Esophagus muscularis mucosa (tissue), 4 donors: Measurements from ENCODE around the gene KANK2. TPM values are rescaled to one million over a fixed set of nuclear protein-coding genes. Genes with fewer than 3 reads are reported as not detected.

Experiments
- DNase-seq: peaks from one replicate; pipeline ENCODE4 v3.0.0-alpha.2; 2017; ENCODE audit errors: extremely low spot score
- H3K27ac ChIP-seq, 4 donors: fragments of 200-600 bp; sonication (generic); replicated peaks in 1 of 4; 1 replicate in 3 of 4; 2 replicates in 1 of 4; pipeline ENCODE4 v1.5.1; 2016 to 2019; ENCODE audit warnings: mild to moderate bottlenecking in 1 of 4
- H3K27me3 ChIP-seq, 4 donors: fragments of 200-600 bp; sonication (generic); one replicate each; pipeline versions ENCODE4 v1.5.1 to v1.6.0; 2016 to 2019
- H3K36me3 ChIP-seq, 4 donors: fragments of 200-600 bp; sonication (generic); one replicate each; pipeline ENCODE4 v1.5.1; 2016 to 2019
- H3K4me1 ChIP-seq, 4 donors: fragments of 200-600 bp; sonication (generic); one replicate each; pipeline ENCODE4 v1.5.1; 2016 to 2019
- H3K4me3 ChIP-seq, 4 donors: fragments of 200-600 bp; sonication (generic); 1 replicate in 2 of 4; 2 replicates in 2 of 4; pipeline ENCODE4 v1.5.1; 2016 to 2019; ENCODE audit warnings: mild to moderate bottlenecking in 4 of 4, moderate library complexity in 1 of 4
- H3K9me3 ChIP-seq, 4 donors: fragments of 200-600 bp; sonication (generic); 1 replicate in 3 of 4; 2 replicates in 1 of 4; pipeline ENCODE4 v1.5.1; 2016 to 2019
- CTCF ChIP-seq, 3 experiments: fragments of 200-600 bp in 2 of 3; fragments of 450-650 bp in 1 of 3; sonication (generic) in 2 of 3; IDR thresholded peaks; one replicate each; pipeline ENCODE4 v1.5.1; 2017 to 2019; ENCODE audit warnings: antibody characterized with exemption in 3 of 3, mild to moderate bottlenecking in 2 of 3, moderate library complexity in 1 of 3
- EP300 ChIP-seq: sonication (generic); formaldehyde crosslinking; IDR thresholded peaks from one replicate; pipeline ENCODE4 v1.6.1; 2017; ENCODE audit warnings: antibody characterized with exemption
- POLR2A ChIP-seq: fragments of 450-650 bp; IDR thresholded peaks from one replicate; pipeline ENCODE4 v1.6.1; 2017; ENCODE audit warnings: antibody characterized with exemption, moderate library complexity, mild to moderate bottlenecking, low read depth
- POLR2AphosphoS5 ChIP-seq, 2 donors: sonication (generic); formaldehyde crosslinking; IDR thresholded peaks; one replicate each; pipeline ENCODE4 v1.6.1; 2017; ENCODE audit warnings: antibody characterized with exemption in 2 of 2
- WGBS: methylation state at CpG from one replicate; pipeline ENCODE4 v1.1.5; 2018; 5-methylcytosine and 5-hydroxymethylcytosine counted together
- intact Hi-C: fragments of 100-400 bp; cut with DNase I; formaldehyde crosslinking; loops from one replicate; pipeline ENCODE4 v1.15.1; 2023
- total RNA-seq, 4 donors: library from RNA; depleted of rRNA; stranded (reverse); fragments of >200 nt; gene quantifications; one replicate each; pipeline versions ENCODE4 v1.1.0 to v1.2.1, GENCODE V29; 2016

KANK2 gene
- total RNA-seq, 4 donors from 2014 or later, result 1,125 to 1,746 (median 1,157) TPM

GRCh38 chr19:11154683-11155047, 42.7 kb downstream of the KANK2 start:
- intact Hi-C loops, result no loop called here
- Histone ChIP-seq H3K27me3 (no peaks in the 10 kb centered on the region), H3K36me3 (no peaks in the 10 kb centered on the region), H3K9me3 (no peaks in the 10 kb centered on the region), H3K4me1 (peaks cover 59 to 92% (median 83%) of the 10 kb centered on the region in 4 donors), H3K27ac (peak overlapping the region; percentile 89 to 92 (median 92)), H3K4me3 (no peak overlapping the region)
- no peak for DNase-seq
- TF ChIP-seq CTCF (IDR thresholded peaks at IDR 0.05), result no peak
- TF ChIP-seq POLR2AphosphoS5 (IDR thresholded peaks at IDR 0.05), result no peak
- no peak for TF ChIP-seq POLR2A
- no peak for TF ChIP-seq EP300
- 50% methylated on average over 6 of the region's 6 CpGs for whole genome bisulfite sequencing

- Histone ChIP-seq H3K27me3 (no peaks in the 10 kb centered on the region), H3K9me3 (no peaks in the 10 kb centered on the region), H3K4me1 (peaks cover 38 to 83% (median 72%) of the 10 kb centered on the region in 4 donors), H3K36me3 (no peaks in the 10 kb centered on the region), H3K27ac (peak overlapping the region; percentile 89 to 92 (median 92)), H3K4me3 (peak overlapping the region in 1 of 4 donors; percentile 1)
- DNase-seq, result peak; percentile 95
- TF ChIP-seq CTCF (IDR thresholded peaks at IDR 0.05) (peak in 1 of 3 experiments; percentile 5), POLR2AphosphoS5 (IDR thresholded peaks at IDR 0.05) (peak; percentile 88 to 93), EP300 (peak; percentile 34), POLR2A (no peak)
- intact Hi-C loops, result no loop called here
- 33% methylated on average over 8 of the region's 11 CpGs for WGBS
Measured at GRCh38 chr19:11152318-11153062, 44.9 kb downstream of the KANK2 start.

- Histone ChIP-seq H3K4me1 (peaks cover 27 to 70% (median 59%) of the 10 kb centered on the region in 4 donors), H3K27me3 (no peaks in the 10 kb centered on the region), H3K4me3 (no peak overlapping the region), H3K36me3 (no peaks in the 10 kb centered on the region), H3K27ac (peak overlapping the region; percentile 89 to 92 (median 92)), H3K9me3 (no peaks in the 10 kb centered on the region)
- TF ChIP-seq POLR2A, result no peak
- TF ChIP-seq POLR2AphosphoS5 (IDR thresholded peaks at IDR 0.05), result peak in 1 of 2 donors; percentile 32
- DNase-seq, result no peak
- intact Hi-C loops, result no loop called here
- 43% methylated on average over 7 of the region's 7 CpGs for WGBS
Measured at GRCh38 chr19:11151181-11151580, 46.2 kb downstream of the KANK2 start.

GRCh38 chr19:11148001-11148400, 49.3 kb downstream of the KANK2 start:
- Histone ChIP-seq H3K36me3 (no peaks in the 10 kb centered on the region), H3K4me3 (no peak overlapping the region), H3K4me1 (peaks cover 24 to 59% (median 48%) of the 10 kb centered on the region in 4 donors), H3K27me3 (no peaks in the 10 kb centered on the region), H3K27ac (peak overlapping the region in 2 of 4 donors; percentile 92), H3K9me3 (peaks cover 0 to 3% (median 0%) of the 10 kb centered on the region in 4 donors)
- no peak for DNase-seq
- WGBS, result 87% methylated on average over 14 of the region's 14 CpGs
- TF ChIP-seq EP300, result no peak
- intact Hi-C loops, result no loop called here

- Histone ChIP-seq H3K27me3 (no peaks in the 10 kb centered on the region), H3K27ac (peak overlapping the region in 3 of 4 donors; percentile 40 to 100 (median 97)), H3K36me3 (no peaks in the 10 kb centered on the region), H3K4me1 (peaks cover 30 to 59% (median 49%) of the 10 kb centered on the region in 4 donors), H3K9me3 (peaks cover 0 to 3% (median 0%) of the 10 kb centered on the region in 4 donors), H3K4me3 (no peak overlapping the region)
- 96% methylated on average over 3 of the region's 3 CpGs for WGBS
- TF ChIP-seq CTCF (IDR thresholded peaks at IDR 0.05), result no peak
- TF ChIP-seq POLR2A, result no peak
- no peak for TF ChIP-seq POLR2AphosphoS5 (IDR thresholded peaks at IDR 0.05)
- intact Hi-C loops, result no loop called here
- no peak for DNase-seq
Measured at GRCh38 chr19:11145536-11145924, 51.8 kb downstream of the KANK2 start.
